NCI-H146 treated with DMSO at 0.1 percent for 48 hours (cell line): ENCODE results near the gene PBX4.
"Not testable (repeated sequence)": the region's sequence is repeated elsewhere in the genome, so short reads cannot be mapped to it uniquely, and the experiment has no call there.

Experiments used
- DNase-seq: peaks from one replicate; lab custom pipeline; 2025; ENCODE audit not compliant: unreplicated experiment; lab: John Stamatoyannopoulos, UW

Gene PBX4

DNA sequence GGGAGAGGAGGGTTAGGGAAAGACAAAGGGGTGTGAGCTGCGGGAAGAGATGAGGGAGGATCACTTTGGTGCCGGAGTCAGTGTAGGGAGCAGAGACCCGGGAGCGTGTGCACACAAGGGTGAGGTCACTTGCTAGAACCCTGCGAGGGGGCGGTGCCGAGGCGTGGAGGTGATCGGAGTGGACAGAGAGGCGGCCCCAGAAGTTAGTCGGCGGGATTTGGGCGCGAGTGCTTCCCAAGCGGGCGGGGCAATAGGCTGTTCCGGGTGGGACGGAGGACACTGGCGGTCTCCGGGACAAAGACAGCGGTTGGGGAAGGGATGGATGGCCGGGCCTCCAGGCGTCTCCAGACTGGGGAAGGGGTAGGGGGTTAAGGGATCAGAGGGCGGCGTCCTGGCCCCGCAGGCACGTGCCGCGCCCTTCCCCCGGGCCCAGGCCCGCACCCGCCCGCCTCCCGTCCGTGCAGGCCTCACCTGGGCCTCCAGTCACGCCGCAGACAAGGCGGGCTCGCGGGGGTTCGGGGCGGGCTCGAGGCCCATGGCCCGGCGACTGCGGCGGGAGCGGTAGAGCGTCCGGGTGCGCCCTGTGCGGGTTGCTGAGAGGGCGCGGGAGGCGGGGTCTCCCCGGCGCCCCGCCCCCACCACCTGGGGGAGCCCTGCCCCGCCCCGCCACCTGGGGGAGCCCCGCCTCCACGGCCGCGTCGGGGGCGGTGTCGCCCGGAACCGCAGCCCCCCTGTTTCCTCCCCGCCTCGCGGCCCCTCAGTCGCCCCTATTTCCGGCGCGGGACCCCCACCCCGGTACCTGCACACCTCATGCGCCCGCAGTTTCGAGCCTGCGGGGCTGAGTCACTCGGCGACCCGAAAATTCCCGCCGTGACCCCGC, 9.4 kb upstream of the PBX4 start, which contains the start of gene LPAR2:
Gene LPAR2, minus strand, starts transcription at position 600 of the 880 bp plus-strand sequence. CDS start 945 bp downstream, outside the sequence.
- peak; percentile 77 for DNase-seq

DNA sequence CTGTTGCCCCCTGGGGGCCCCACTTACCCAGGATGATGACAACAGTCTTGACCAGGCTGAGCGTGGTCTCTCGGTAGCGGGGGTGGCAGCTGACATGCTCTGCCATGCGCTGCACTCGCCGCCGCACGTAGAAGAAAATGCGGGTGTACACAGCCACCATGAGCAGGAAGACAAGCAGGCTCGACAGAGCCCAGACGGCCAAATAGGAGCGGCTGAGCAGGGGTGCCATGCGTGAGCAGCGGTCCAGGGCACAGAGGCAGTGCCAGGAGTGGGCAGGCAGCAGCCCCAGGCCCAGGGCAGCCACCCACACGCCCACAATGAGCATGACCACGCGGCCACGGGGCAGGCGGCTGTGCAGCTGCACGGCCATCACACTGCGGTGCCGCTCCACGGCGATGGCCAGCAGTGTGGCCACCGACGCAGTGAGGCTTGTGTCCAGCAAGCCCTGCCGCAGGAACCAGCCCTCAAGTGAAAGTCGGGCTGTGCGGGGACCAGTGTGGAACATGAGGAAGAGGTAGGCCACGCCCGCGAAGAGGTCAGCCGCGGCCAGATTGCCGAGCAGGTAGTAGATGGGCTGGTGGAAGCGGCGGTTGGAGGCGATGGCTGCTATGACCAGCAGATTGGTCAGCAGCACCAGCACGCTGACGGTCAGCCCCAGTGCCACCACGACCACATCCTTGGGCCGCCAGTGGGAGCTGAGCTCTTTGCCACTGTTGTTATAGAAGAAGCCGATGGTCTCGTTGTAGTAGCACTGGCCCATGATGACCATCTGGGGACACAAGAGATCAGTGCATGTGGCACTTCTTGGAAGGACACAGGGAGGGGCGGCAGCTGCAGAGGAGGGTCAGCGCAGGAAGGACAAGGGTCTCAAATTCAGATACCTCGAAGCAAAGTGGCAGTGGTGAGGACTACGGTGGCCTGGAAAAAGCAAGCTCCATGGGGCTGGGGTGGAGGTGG, 8.3 kb upstream of the PBX4 start:
- no peak for DNase-seq

- no peak for DNase-seq
Measured at GRCh38 chr19:19624032-19624570, 5.6 kb upstream of the PBX4 start.

- DNase-seq = no peak
Measured at GRCh38 chr19:19623383-19623782, 4.9 kb upstream of the PBX4 start.

- DNase-seq = no peak
Measured at GRCh38 chr19:19619849-19620210, 1.3 kb upstream of the PBX4 start.

GRCh38 chr19:19619181-19619848, 828 bp upstream of the PBX4 start:
- DNase-seq = no peak

- no peak for DNase-seq
Measured at GRCh38 chr19:19615086-19615485, 3.4 kb downstream of the PBX4 start.

DNA sequence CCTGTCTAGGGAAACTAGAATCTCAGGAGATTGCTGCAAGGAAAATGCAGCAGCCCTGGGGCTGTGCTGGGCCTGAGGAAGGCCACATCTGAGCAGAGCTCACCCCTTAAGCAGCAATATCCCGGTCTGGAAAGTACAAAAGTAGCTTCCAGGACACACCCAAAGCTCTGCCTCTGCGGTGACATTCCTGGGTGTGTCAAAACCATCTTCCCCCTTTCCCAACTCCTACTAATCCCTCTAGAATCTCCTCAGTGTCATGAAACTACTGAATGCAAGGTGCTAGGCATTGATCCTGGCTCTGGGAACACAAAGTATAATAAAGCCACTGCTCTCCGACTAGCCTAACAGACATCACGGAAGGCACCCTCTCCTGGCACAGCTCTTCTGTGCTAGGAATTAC, 5.0 kb downstream of the PBX4 start:
- DNase-seq = no peak

- DNase-seq = no peak
Measured at GRCh38 chr19:19610376-19611202, 7.9 kb downstream of the PBX4 start.

DNA sequence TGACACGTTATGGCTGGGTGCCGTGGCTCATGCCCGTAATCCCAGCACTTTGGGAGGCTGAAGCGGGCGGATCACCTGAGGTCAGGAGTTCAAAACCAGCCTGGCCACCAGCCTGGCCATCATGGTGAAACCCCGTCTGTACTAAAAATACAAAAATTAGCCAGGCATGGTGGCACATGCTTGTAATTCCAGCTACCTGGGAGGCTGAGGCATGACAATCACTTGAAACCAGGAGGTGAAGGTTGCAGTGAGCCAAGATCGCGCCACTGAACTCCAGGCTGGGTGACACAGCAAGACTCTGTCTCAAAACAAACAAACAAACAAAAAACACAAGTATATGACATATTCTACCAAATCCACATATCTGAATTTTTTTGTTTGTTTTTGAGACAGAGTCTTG, 11.8 kb downstream of the PBX4 start:
- not testable (repeated sequence) for DNase-seq

DNA sequence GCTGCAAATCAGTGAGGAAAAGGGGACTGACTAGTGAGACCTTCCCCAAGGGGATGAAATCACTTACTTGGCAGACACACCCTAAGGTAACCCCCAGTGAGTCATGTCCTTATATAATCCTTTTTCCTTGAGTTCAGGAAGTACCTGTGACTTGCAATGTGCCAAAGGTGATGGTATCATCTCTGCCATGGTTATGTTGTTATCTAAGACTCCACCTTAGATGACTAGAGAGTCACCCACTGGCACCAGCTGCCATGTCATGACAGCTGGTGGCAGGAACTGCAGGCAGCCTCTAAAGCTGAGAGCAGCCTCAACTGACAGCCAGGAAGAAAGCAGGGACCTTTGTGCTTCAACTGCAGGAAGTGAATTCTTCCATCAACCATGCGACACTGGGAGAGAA, 12.5 kb downstream of the PBX4 start:
- DNase-seq = no peak

DNA sequence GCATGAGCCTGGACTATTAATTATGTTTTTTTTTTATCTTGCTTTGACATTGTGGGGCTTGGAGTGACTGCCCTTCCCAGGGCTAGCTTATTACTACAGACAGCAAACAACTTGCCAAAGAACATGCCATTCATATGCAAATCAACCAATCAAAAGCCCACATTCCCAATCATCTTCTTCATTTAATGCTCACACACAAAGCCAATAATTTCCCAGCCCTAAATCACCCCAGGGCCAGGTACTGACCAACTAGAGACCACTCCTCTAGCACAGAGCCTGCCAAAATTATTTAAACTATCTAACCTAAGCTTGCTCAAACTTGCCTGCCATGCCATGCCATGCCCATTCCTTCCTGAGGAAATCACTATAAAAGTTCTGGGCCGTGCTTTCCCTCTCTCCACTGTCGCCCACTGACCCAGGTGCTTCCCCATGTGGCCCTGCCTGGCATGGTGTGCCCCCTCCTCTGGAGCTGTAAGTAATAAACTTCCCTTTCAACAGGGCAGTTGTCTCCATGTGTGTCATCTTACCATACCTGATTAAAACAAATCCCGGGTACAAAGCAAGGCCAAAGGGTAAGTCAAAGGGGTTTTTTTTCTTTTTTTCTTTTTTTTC, 15.7 kb downstream of the PBX4 start:
- peak; percentile 19 for DNase-seq

GRCh38 chr19:19602136-19602712, 16.3 kb downstream of the PBX4 start:
- DNase-seq = no peak

DNA sequence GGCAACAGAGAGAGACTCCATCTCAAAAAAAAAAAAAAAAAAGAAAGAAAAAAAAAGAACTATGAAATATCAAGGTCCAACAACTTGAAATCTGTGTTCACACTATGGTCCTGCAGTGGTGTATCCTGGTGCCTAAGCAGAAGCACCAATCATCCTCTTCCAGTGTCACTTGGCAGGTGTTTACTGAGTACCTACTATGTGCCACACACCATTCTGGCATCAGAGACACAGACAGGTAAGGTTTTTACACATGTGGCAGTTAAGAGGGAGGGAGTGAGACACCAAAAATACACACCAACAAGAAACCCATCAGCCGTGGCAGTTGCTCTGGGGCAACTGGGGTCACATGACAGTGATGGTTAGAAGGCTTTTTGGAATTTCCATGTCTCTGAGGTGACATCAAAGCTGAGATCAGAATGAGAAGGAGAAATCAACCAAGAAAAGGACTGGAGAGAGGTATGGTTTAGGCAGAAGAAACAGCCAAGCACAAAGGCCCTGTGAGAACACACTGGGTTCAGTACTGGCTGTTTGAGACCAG, 17.6 kb downstream of the PBX4 start:
- DNase-seq = no peak

DNA sequence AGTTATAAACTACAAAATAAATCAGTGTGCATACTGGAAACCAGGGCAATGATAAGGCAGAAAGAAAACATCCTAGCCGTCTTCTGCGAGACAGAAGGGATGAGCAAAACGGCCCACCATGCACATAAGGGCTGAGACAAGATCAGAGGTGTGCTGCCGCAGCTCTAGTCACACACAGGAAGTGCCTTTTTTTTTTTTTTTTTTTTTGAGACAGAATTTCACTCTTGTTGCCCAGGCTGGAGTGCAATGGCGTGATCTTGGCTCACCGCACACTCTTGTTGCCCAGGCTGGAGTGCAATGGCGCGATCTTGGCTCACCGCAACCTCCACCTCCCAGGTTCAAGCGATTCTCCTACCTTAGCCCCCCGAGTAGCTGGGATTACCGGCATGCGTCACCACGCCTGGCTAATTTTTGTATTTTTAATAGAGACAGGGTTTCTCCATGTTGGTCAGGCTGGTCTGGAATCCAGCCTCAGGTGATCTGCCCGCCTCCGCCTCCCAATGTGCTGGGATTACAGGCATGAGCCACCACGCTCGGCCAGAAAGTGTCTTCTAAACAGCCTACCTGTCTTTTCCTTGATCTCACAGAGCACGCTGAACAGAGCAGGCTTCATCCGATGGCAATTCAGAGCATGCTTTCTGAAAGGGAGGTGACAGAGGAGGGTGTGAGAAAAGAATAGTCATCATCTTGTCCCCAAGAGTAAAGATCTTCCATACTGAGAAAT, 19.6 kb downstream of the PBX4 start:
- not testable (repeated sequence) for DNase-seq

- DNase-seq = no peak
Measured at GRCh38 chr19:19597809-19598306, 20.6 kb downstream of the PBX4 start.

DNA sequence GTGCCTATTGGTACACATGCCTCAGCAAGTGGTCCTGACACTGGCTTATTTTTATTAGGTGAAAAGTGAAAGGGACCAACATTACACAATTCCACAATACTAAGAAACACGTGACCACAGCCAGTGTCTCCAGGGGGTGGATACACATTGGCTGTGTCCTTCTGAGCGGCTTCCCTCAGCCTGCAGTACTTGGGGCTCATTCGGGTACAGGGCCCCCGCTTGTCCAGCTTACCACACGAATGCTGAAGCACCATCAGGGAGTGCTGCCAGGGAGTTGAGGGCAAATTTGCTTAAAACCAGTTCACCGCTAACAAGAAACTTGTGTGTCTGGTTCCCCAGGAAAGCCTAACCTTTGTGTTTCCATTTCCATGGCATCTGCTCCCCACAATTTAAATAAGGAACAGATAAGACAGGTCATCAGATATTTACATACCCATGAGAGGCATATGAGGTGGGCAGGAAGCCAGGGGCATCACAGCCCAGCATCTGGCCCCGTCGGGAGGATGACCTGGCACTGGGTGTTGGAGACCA, 23.3 kb downstream of the PBX4 start:
- DNase-seq = no peak

GRCh38 chr19:19594381-19594780, 24.1 kb downstream of the PBX4 start:
- DNase-seq = no peak
